Chondrocyte (in vitro differentiated cells): ENCODE results near the gene SLF2. TPM values are rescaled to one million over a fixed set of nuclear protein-coding genes. Genes with fewer than 3 reads are reported as not detected.

Experiments
- DNase-seq: peaks from one replicate; pipeline ENCODE4 v3.0.0; 2021; ENCODE audit warnings: mixed read lengths, low spot score
- H3K27ac Mint-ChIP-seq: one replicate; pipeline ENCODE4 v1.8.0; 2021; ENCODE audit warnings: mild to moderate bottlenecking, moderate library complexity, mixed read lengths; ENCODE audit not compliant: unreplicated experiment
- H3K27me3 Mint-ChIP-seq: 2 replicates; pipeline ENCODE4 v1.8.0; 2021; ENCODE audit warnings: low read depth, mixed read lengths
- H3K36me3 Mint-ChIP-seq: 2 replicates; pipeline ENCODE4 v1.8.0; 2021; ENCODE audit warnings: low read depth, mixed read lengths
- H3K4me1 Mint-ChIP-seq: 2 replicates; pipeline ENCODE4 v1.8.0; 2021; ENCODE audit warnings: low read depth, mild to moderate bottlenecking, mixed read lengths
- H3K4me3 Mint-ChIP-seq: one replicate; pipeline ENCODE4 v1.8.0; 2021; ENCODE audit warnings: mild to moderate bottlenecking, moderate library complexity, mixed read lengths; ENCODE audit not compliant: unreplicated experiment
- H3K9me3 Mint-ChIP-seq: 2 replicates; pipeline ENCODE4 v1.8.0; 2021; ENCODE audit warnings: low read depth, mixed read lengths
- total RNA-seq: library from RNA; stranded (reverse); gene quantifications from 3 replicates; pipeline ENCODE4 v1.2.1, GENCODE V29; 2021
- TF ChIP-seq, protein P1 (sequence below): fragments of 200-600 bp; sonication (generic); IDR thresholded peaks from 2 replicates; pipeline ENCODE4 v1.5.0; 2021; ENCODE audit warnings: antibody characterized with exemption, mild to moderate bottlenecking, moderate library complexity

Gene SLF2
- total RNA-seq, 1 donor from 2014 or later = 20.6 TPM

DNA sequence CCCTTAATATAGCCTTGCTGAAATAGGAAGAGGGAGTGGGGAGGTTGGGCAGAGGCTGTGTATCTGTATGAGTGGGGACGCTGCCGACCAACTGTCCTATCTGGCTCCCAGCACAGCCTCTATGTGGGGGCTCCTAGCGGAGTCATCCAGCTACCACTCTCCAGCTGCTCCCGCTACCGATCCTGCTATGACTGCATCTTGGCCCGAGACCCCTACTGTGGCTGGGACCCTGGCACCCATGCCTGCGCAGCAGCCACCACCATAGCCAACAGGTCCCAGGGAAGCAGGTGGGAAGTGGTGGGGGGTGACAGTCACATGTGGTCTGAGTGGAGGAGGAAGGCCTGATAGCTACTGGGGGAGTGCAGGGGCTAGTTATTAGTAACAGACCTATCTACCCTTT, 67.9 kb downstream of the SLF2 start:
- H3K27me3 Mint-ChIP-seq = no peaks in the 10 kb centered on the region
- peaks cover 6% of the 10 kb centered on the region for H3K36me3 Mint-ChIP-seq
- TF ChIP-seq, protein P1, sequence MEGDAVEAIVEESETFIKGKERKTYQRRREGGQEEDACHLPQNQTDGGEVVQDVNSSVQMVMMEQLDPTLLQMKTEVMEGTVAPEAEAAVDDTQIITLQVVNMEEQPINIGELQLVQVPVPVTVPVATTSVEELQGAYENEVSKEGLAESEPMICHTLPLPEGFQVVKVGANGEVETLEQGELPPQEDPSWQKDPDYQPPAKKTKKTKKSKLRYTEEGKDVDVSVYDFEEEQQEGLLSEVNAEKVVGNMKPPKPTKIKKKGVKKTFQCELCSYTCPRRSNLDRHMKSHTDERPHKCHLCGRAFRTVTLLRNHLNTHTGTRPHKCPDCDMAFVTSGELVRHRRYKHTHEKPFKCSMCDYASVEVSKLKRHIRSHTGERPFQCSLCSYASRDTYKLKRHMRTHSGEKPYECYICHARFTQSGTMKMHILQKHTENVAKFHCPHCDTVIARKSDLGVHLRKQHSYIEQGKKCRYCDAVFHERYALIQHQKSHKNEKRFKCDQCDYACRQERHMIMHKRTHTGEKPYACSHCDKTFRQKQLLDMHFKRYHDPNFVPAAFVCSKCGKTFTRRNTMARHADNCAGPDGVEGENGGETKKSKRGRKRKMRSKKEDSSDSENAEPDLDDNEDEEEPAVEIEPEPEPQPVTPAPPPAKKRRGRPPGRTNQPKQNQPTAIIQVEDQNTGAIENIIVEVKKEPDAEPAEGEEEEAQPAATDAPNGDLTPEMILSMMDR = no peak
- no peaks in the 10 kb centered on the region for H3K9me3 Mint-ChIP-seq
- no peak overlapping the region for H3K4me3 Mint-ChIP-seq
- H3K27ac Mint-ChIP-seq = no peak overlapping the region
- DNase-seq = peak; percentile 64
- peaks cover 3% of the 10 kb centered on the region for H3K4me1 Mint-ChIP-seq

DNA sequence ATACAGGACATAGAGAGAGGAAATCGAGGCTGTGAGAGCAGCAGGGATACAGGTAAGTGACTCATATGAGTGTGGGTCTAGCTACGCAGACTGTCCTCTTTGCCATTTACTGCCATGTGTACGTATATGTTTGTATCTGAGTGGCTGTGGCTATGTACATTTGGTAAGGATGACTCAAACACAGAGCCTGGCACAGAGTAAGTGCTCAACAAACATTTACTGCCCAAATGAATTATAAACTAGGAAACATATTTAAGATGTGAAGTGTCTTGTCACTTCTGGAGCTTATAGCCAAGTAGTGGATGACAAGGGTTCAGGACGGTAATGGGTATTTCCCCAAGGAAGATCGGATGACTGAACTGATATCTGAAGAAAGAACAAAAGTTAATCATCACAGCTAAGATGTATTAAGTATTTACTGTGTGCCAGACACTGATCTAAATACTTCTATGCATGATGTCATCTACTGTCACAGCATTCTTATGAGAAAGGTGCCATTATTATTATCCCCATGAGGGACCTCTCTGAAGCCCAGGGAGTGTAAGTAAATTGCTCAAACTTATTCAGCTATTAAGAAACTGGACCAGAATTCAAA, 68.5 kb downstream of the SLF2 start:
- Mint-ChIP-seq H3K4me3 (no peak overlapping the region), H3K9me3 (no peaks in the 10 kb centered on the region), H3K27me3 (no peaks in the 10 kb centered on the region), H3K27ac (no peak overlapping the region), H3K4me1 (peaks cover 9% of the 10 kb centered on the region), H3K36me3 (peaks cover 6% of the 10 kb centered on the region)
- TF ChIP-seq, protein P1 = no peak
- DNase-seq = no peak

DNA sequence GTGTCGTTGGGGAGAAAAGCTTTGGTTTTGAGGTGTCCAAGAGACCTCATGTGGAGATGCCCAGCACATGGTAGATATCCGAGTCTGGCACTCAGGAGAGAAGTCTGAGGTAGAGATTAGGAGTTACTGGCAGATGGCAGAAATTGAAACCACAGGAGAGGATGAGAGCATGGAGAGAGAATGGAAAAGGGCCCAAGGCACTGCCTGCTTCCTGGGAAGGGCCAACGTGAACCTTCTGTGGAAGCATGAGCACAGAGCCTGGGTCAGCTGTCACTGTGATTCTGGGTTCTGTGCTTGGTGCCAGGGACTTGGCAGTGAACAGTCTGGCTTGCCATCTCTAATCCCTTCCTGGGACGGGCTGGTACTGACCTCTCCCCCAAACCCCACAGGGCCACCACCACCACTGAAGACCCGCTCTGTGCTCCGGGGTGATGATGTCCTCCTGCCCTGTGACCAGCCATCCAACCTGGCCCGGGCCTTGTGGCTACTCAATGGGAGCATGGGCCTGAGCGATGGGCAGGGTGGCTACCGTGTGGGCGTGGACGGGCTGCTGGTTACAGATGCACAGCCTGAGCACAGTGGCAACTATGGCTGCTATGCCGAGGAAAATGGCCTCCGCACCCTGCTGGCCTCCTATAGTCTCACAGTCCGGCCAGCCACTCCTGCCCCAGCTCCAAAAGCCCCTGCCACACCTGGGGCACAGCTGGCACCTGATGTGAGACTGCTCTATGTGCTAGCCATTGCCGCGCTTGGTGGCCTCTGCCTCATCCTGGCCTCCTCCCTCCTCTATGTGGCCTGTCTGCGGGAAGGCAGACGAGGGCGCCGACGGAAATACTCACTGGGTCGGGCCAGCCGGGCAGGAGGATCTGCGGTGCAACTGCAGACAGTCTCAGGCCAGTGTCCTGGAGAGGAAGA, 70.4 kb downstream of the SLF2 start:
- H3K36me3 Mint-ChIP-seq = peaks cover 6% of the 10 kb centered on the region
- TF ChIP-seq, protein P1 = no peak
- H3K27ac Mint-ChIP-seq = no peak overlapping the region
- no peaks in the 10 kb centered on the region for H3K27me3 Mint-ChIP-seq
- H3K9me3 Mint-ChIP-seq = no peaks in the 10 kb centered on the region
- peak; percentile 88 for DNase-seq
- peaks cover 26% of the 10 kb centered on the region for H3K4me1 Mint-ChIP-seq
- no peak overlapping the region for H3K4me3 Mint-ChIP-seq

DNA sequence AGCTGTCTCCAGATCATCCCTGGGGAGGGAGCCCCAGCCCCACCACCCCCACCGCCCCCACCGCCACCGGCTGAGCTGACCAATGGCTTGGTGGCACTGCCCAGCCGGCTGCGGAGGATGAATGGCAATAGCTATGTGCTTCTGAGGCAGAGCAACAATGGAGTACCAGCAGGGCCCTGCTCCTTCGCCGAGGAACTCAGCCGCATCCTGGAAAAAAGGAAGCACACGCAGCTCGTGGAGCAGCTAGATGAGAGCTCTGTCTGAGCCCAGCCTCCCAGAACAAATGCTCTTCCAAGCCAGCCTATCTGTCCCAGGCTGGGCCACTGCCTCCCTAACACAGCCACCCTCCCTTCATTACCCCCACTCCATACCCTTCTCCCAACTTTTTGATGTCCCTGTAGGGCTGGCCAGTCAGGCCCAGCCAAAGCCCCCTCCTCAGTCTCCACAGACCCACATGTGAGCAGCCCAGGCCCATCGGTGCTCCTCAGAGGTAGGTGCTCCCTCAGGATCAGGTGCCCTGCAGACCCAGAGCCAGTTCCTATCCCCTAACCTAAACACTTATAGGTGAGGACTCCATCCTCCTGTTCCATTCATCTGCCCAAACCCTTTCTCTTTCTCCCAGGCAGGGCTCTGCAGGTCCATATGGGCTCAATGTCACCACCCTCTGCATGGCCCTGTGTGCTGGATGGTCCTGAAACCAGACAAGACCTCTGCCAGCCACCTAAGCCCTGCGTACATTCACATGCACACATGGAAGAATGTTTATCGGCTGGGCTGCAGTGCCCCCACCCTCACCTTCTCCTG, 71.3 kb downstream of the SLF2 start:
- Mint-ChIP-seq H3K4me3 (no peak overlapping the region), H3K27me3 (no peaks in the 10 kb centered on the region), H3K36me3 (peaks cover 5% of the 10 kb centered on the region), H3K4me1 (peaks cover 27% of the 10 kb centered on the region), H3K27ac (no peak overlapping the region), H3K9me3 (no peaks in the 10 kb centered on the region)
- DNase-seq = peak; percentile 63
- TF ChIP-seq, protein P1 = no peak

DNA sequence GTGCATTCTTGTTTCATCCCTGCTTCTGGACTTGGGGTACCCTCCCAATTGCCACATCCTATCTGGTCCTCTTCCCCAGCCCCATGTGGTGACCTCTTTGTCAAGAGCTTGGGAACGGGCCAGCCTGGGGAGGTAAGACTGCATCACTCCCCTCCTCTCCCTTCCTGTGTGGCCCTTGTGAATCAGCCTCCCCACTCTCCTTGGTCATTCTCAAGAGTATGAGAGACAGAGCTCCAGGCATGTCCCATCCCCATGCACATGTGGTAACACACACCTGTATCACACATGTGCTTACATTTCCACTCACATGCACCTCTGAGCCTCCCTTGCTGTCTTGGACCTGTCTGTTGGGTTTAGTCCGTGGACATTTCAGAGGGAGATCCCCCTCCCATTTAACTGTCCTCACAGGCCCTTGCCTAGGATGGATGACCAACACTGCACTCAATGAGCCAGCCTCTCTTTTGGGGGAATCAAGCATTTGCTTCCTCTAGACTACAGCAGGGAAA, 72.0 kb downstream of the SLF2 start:
- TF ChIP-seq, protein P1 = no peak
- DNase-seq = peak; percentile 54

More for the DNA sequence above, 72.0 kb downstream of the SLF2 start:
- Mint-ChIP-seq H3K4me3 (no peak overlapping the region), H3K27me3 (no peaks in the 10 kb centered on the region), H3K36me3 (peaks cover 4% of the 10 kb centered on the region), H3K4me1 (peaks cover 27% of the 10 kb centered on the region), H3K27ac (no peak overlapping the region), H3K9me3 (no peaks in the 10 kb centered on the region)
